GF-D8 (cell line): ENCODE data around the gene TNRC6A.
"Not testable (repeated sequence)": the region's sequence is repeated elsewhere in the genome, so short reads cannot be mapped to it uniquely, and the experiment has no call there.

Experiments used
- DNase-seq: peaks from one replicate; lab custom pipeline; 2025; lab: John Stamatoyannopoulos, UW

Gene TNRC6A

GRCh38 chr16:24758373-24758772 is 28.9 kb downstream of the TNRC6A start:
- DNase-seq: no peak

GRCh38 chr16:24759006-24759405 is 29.6 kb downstream of the TNRC6A start:
- DNase-seq: no peak

DNA sequence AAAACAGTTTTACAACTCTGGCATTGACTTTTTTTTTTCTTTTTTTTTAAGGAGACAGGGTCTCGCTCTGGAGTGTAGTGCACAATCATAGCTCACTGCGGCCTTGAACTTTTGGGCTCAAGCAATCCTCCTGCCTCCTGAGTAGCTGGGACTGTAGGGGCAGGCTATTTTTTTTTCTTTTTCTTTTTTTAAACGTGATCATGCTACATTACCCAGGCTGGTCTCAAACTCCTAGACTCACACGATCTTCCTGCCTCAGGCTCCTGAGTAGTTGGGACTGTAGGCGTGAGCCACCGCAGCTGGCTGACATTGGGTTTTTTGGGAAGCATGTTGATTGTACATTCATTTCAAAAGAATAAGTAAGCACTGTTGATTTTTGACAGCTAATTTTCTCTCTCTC is 32.1 kb downstream of the TNRC6A start:
- no peak for DNase-seq

- no peak for DNase-seq
These were observed 35.5 kb downstream of the TNRC6A start for GRCh38 chr16:24764916-24765315.

DNA sequence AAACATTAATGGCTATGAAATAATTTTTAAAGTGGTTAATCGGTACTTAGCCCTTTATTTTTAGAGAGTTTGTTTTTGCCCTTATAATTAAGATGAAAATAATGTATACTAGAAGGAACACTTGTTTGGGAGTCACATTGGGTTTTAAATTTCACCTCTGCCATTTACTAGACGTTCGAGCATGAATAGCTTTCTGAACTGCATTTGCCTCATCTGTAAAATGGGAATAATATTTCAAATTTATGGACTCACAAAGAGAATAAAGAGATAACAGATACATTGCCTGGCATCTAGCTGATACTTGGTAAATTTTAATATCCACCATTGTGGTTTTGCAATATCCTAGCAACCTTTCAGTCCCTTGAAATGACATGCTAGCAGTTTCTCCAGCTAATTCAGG is 36.6 kb downstream of the TNRC6A start:
- no peak for DNase-seq

DNA sequence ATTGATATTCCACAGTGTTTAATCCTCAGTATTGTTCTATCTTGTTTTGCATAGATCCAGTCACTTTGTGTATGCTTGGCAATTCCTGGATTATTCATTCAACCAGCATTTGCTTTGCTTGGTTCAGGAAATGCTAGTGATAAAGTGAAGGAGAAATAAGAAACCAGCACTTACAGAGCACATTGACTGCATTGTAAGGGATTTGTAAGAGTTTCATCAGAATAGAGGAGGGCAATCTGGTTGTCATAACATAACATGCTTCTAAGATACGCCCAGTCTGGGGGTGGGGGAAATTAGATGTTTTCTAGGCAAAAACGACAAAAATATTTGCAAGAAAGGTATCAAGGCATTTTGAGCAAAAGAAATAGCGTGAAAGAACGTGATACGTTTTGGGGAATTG is 40.4 kb downstream of the TNRC6A start:
- DNase-seq: no peak

GRCh38 chr16:24771132-24771778 is 41.8 kb downstream of the TNRC6A start:
- DNase-seq: no peak

DNA sequence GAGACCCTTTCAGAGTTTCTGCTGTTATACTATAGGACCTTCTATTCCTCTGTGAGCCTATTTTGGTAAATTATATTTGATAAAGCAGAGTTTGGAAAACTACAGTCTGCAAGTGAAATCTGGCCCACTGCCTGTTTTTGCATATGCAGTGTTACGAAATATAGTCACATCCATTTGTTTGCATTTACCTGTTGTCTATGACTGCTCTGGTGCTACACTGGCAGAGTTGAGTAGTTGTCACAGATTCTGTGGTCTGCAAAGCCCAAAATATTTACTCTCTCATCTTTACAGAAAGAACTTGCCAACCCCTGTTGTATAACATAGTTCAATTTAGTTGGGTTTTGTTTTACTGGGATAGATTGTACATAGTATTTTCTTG is 42.3 kb downstream of the TNRC6A start:
- DNase-seq: no peak

GRCh38 chr16:24773771-24774427 is 44.4 kb downstream of the TNRC6A start:
- DNase-seq: no peak

DNA sequence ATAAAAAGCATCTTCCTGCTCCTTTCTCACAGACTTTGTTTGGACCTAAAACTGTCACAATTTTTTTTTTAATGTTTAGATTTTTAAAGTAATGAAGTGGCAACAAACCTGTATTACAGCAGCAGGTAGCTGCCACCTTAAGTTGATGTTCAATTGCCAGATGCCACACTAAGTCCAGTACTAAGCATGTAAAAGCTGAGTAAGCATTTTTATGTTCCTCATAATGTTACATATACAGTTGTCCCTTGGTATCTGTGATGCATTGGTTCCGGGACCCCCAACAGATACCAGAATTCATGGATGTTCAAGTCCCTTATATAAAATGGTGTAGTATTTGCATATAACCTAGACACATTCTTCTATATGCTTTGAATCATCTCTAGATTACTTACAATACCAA is 45.1 kb downstream of the TNRC6A start:
- DNase-seq: no peak

GRCh38 chr16:24775455-24775854 is 46.0 kb downstream of the TNRC6A start:
- no peak for DNase-seq

- DNase-seq: no peak
These were observed 47.2 kb downstream of the TNRC6A start for GRCh38 chr16:24776501-24777220.

DNA sequence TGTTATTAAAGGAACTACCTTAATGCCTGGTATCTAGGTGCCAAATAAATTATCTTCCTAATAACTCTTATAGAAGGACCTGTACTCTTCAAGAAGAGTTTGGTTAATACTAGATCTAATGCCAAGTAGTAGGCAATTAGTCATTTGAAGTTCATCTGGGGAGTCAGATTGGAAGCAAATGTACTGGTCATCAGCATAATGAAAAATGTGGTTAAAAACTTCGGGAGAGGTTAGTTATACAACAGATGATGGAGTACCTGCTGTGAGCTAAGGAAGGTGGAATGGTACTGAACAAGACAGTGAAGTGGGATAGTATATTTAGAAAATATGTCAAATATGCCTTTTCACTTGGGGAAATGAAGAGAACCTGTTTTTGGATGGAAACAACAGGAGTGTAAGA is 49.2 kb downstream of the TNRC6A start:
- DNase-seq: no peak

GRCh38 chr16:24781256-24781655 is 51.8 kb downstream of the TNRC6A start:
- no peak for DNase-seq

- DNase-seq: no peak
These were observed 54.7 kb downstream of the TNRC6A start for GRCh38 chr16:24784121-24784520.

GRCh38 chr16:24789881-24790280 is 60.4 kb downstream of the TNRC6A start:
- no peak for DNase-seq

- no peak for DNase-seq
These were observed 71.1 kb downstream of the TNRC6A start for GRCh38 chr16:24800586-24800985.

DNA sequence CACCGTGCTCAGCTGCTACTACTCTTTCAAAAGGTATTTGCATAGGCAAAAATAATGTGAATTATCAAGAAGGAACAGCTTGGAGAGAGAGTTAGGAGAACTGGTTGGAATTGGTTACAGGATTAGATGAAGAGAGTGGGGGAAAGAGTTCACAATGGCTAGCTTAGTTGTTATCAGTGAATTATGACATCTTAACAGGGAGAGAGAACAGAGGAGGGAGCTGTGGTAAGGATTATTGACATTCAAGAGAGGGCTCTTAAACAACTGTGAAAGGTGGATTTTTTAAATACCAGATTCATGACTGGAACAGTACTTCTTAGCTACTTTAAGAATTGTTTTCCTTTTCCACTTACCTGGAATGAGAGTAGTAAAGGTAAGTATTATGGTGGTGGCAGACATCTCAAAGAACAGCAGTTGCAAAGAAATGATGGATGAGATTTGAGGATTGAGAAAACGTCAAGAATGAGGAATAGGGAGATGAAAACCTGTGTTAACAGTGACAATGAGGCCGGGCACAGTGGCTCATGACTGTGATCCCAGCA is 72.4 kb downstream of the TNRC6A start:
- DNase-seq: no peak

DNA sequence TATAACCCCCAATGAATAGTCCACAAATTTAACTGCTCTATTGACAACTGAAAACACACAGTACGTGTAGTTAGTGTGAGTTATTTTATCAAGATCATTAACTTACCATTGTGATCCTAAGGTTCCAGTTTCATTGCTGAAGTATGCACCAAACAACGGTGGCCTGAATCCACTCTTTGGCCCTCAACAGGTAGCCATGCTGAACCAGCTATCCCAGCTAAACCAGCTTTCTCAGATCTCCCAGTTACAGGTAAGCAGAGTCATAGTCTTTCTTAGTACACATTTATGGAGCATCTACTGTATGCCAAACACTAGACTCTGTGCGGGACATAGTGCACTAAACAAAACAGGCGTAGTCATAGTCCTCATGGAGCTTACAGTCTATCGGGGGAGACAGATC is 76.0 kb downstream of the TNRC6A start:
- no peak for DNase-seq

GRCh38 chr16:24807301-24807700 is 77.8 kb downstream of the TNRC6A start:
- no peak for DNase-seq

GRCh38 chr16:24810951-24811843 is 81.7 kb downstream of the TNRC6A start:
- DNase-seq: no peak

DNA sequence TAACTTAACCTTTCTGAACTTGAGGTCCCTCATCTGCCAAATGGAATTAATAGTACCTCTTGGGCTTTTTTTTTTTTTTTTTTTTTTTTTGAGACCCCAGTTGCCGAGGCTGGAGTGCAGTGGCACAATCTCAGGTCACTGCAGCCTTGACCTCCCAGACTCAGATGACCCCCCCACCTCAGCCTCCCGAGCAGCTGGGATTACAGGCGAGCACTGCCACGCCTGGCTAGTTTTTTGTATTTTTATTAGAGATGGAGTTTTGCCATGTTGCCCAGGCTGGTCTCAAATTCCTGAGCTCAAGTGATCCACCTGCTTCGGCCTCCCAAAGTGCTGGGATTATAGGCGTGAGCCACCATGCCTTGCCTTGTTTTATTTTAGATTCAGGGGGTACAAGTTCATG is 83.4 kb downstream of the TNRC6A start:
- not testable (repeated sequence) for DNase-seq
